ENCODE results near the gene ACTL8.

Gene ACTL8

GRCh38 chr1:17770983-17771382 lies 15.8 kb downstream of the ACTL8 start:
- no peak for DNase-seq (ENCODE audit: low read depth)

GRCh38 chr1:17772615-17773212 lies 17.6 kb downstream of the ACTL8 start:
- DNase-seq (ENCODE audit: low read depth), result no peak

DNA sequence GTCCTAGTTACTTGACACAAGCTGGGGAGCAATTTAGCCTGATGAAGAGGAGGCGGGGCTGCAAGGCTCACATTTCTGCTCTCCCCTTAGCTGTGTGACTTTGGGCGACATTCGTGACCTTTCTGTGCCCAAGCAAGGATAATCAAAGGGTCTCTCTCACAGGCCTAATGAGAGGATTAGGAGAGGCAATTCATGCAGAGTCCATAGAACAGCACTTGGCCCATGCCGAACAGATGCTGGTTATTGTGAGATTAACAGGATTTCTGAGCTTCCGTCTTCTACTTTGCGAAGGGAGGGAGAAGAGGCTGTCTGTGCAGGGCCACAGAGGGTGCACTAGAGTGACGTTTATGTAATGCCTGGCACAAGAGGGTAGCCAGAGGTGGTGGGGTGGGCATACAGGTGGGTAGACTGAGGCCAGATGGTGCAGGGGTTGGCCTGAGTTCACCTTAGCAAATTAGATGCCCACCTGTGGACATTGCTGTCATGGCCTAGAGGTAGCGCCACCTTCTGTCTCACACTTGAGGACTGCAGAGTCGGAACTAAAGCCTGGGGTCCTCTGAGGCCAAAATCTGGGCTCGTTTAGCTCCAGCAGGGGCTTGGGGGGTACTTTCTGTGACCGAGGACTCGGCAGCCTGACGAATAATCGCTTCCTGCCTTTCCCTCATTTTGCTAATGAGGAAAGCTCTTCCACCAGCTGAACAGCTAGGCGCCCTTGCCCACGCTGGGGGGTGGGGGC lies 18.6 kb downstream of the ACTL8 start:
- DNase-seq (ENCODE audit: low read depth), result no peak

GRCh38 chr1:17774452-17774851 lies 19.3 kb downstream of the ACTL8 start:
- DNase-seq (ENCODE audit: low read depth), result no peak

DNA sequence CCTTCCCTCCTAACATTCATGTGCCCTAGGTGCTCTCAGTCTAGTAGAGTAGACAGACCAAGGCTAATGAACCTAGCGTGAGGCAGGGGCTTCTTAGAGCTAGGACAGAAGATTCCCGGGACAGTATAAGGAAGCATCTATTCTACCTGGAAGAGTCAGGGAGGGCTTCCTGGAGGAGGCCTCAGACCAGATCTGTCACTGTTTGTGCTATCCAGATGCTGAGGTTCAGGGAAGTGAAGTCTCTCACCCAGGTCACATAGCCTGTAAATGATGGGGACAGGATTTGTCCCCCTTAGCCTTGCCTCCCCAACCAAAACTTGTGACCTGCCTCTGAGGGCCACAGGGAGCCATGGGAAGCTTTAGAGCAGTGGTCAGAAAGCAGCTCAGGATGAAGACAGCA lies 20.7 kb downstream of the ACTL8 start:
- no peak for DNase-seq (ENCODE audit: low read depth)

DNA sequence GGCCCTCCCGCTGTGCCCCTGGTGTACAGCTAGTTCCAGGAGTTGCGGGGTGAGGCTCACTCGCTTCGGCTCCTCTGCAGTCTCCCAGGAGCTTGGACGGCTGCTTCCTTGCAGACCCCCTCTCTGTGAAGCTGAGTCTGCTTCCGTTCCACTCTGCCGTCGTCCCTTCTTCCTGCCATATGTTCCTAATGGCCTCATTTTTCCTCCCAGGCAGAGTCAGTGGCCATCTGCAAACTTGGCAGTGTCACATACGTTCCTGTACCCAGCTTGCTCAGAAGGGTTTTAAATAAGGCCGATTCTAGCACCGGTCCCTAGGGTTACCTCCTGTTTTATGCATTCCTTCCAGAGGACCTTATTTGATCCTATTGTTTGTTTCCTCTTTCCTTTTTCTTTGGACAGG lies 21.3 kb downstream of the ACTL8 start:
- no peak for DNase-seq (ENCODE audit: low read depth)

DNA sequence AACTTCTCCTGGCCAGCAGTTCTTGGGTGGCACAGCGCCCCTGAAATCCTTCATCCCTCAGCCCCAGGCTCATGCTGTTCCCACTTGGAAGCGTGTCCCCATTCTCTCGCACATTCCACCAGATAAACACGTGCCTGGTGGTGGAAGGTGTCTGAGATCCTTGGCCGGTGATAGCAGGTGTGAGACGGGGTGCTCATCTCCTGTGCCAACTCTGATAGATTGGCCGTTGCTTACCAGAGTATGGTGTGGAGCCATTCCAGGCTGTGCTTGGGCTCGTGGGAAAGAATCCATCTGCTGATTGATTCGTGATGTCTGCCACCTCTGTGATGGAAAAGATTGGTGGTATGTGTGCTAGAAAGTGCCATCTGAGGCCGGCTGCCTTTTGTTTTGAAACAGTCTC lies 22.2 kb downstream of the ACTL8 start:
- DNase-seq (ENCODE audit: low read depth), result no peak

DNA sequence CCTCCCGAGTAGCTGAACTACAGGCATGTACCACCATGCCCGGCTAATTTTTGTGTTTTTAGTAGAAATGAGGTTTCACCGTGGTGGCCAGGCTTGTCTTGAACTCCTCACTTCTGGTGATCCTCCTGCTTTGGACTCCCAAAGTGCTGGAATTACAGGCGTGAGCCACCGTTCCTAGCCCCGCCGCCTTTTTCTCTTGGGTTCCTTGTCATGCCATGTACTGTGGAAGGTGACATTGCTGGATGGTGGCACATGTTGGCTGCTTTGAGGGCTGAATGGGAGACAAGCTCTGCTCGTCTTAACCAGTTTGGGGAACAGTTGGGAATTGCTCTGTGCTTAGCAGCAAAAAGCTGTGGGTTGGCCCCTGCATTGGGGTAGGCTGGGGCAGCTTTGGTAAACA lies 22.7 kb downstream of the ACTL8 start:
- no peak for DNase-seq (ENCODE audit: low read depth)

GRCh38 chr1:17780916-17781315 lies 25.8 kb downstream of the ACTL8 start:
- DNase-seq (ENCODE audit: low read depth), result no peak

GRCh38 chr1:17789926-17790325 lies 34.8 kb downstream of the ACTL8 start:
- DNase-seq (ENCODE audit: low read depth), result no peak

- no peak for DNase-seq (ENCODE audit: low read depth)
Observed at GRCh38 chr1:17790383-17791054, 35.4 kb downstream of the ACTL8 start.

DNA sequence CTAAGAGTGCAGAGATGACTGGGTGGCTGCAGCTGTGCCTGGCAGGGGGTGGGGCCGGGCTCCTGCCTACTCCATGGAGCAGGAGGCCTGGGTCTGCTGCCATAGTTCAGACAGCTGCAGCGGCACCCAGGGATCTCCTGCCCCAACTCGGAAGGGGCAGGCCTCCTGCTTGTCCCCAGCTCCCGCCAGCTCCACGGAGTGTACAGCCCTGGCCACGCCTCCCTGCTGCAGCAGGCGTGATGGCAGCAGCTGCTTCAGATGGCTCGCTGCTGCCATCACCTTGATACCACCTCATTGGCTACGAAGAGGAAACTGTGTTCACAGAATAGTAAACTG lies 35.9 kb downstream of the ACTL8 start:
- DNase-seq (ENCODE audit: low read depth), result no peak

GRCh38 chr1:17791480-17791879 lies 36.3 kb downstream of the ACTL8 start:
- no peak for DNase-seq (ENCODE audit: low read depth)

DNA sequence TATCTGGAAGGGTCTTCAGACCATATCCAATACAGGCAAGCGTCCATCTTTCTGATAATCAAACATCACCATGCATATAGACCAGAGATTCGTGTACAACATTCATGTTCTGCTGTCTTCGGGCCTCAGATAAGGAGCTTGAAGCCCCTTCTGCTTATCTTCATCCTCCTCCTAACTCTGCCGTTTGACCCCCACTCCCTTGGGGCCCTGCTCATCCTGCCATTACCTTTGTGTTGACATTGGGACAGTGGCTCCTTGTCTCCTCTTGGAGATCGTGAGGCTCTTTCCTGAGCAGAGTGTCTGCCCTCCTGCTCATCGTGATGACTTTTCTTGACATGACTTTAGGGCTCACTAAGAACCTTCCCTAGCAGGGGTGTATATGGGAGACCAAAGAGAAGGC lies 37.3 kb downstream of the ACTL8 start:
- DNase-seq (ENCODE audit: low read depth), result no peak

GRCh38 chr1:17795081-17795809 lies 40.1 kb downstream of the ACTL8 start:
- DNase-seq (ENCODE audit: low read depth), result no peak

GRCh38 chr1:17795836-17796645 lies 40.9 kb downstream of the ACTL8 start:
- DNase-seq (ENCODE audit: low read depth), result no peak

- no peak for DNase-seq (ENCODE audit: low read depth)
Observed at GRCh38 chr1:17797478-17797877, 42.3 kb downstream of the ACTL8 start.

DNA sequence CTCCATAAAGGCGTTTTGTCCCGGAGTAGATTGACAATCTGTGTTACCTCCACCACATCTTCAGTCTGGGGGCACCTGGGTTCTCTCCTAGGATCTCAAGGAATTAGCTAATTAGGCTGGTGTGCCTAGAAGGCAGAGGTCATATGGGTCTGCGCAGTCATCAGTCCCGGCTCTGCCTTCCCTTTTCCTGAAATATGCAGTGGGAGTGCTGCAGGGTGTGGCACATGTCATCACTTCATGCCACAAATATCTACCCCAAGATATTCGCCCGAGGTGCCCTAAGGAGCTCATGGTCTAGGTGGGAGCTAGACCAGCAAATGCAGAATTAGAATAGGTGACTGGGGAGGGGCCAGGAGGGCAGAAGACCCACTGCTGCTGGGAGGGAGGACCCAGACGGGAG lies 42.9 kb downstream of the ACTL8 start:
- no peak for DNase-seq (ENCODE audit: low read depth)

- no peak for DNase-seq (ENCODE audit: low read depth)
Observed at GRCh38 chr1:17798799-17799382, 43.8 kb downstream of the ACTL8 start.

DNA sequence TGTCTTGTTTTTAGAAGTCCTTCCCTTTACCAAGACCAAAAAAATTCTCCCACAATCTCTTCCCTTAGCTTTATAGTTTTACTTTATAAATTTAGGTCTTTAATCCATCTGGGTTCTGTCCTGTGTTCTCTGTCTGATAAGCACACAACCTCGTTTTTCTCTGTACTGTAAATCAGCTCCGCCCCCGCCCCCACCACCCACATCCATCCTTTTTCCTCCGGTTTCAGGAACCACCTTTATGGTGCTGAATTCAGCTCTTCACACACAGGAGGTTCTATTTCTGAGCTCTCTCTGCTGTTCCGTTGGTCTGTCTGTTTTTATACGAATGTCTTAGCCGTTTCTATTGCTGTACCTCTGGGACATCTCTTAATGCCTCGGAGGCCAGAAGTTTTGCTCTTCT lies 44.5 kb downstream of the ACTL8 start:
- no peak for DNase-seq (ENCODE audit: low read depth)

GRCh38 chr1:17802164-17802563 lies 47.0 kb downstream of the ACTL8 start:
- no peak for DNase-seq (ENCODE audit: low read depth)

GRCh38 chr1:17802945-17803344 lies 47.8 kb downstream of the ACTL8 start:
- DNase-seq (ENCODE audit: low read depth), result no peak

Measured in T follicular helper cell (primary cell).